Peyer's patch (tissue), 4 donors: ENCODE measurements around the gene YTHDC2. TPM values are rescaled to one million over a fixed set of nuclear protein-coding genes. Genes with fewer than 3 reads are reported as not detected.

ENCODE experiments used
- DNase-seq, 3 donors: peaks; one replicate each; pipeline ENCODE4 v3.0.0-alpha.2; 2017 to 2019
- H3K27ac ChIP-seq, 4 donors: fragments of 200-600 bp; sonication (generic); one replicate each; pipeline ENCODE4 v1.5.1; 2016 to 2019
- H3K27me3 ChIP-seq, 2 donors: fragments of 200-600 bp; sonication (generic); one replicate each; pipeline ENCODE4 v1.5.1; 2019
- H3K36me3 ChIP-seq, 3 donors: fragments of 200-600 bp; sonication (generic); one replicate each; pipeline ENCODE4 v1.5.1; 2016 to 2019
- H3K4me1 ChIP-seq, 4 donors: fragments of 200-600 bp; sonication (generic); one replicate each; pipeline ENCODE4 v1.5.1; 2016 to 2019
- H3K4me3 ChIP-seq, 4 donors: fragments of 200-600 bp; sonication (generic); 1 replicate in 3 of 4; 2 replicates in 1 of 4; pipeline ENCODE4 v1.5.1; 2016 to 2019; ENCODE audit warnings: mild to moderate bottlenecking in 1 of 4
- H3K9me3 ChIP-seq, 4 donors: fragments of 200-600 bp; sonication (generic); one replicate each; pipeline ENCODE4 v1.5.1; 2016 to 2019; ENCODE audit warnings: mild to moderate bottlenecking in 1 of 4
- CTCF ChIP-seq, 6 experiments: fragments of 450-650 bp in 4 of 6; fragments of 200-600 bp in 2 of 6; sonication (generic) in 1 of 6; IDR thresholded peaks; one replicate each; pipeline ENCODE4 v1.5.1; 2017 to 2019; ENCODE audit warnings: antibody characterized with exemption in 6 of 6, mild to moderate bottlenecking in 3 of 6, moderate library complexity in 1 of 6
- POLR2A ChIP-seq, 2 donors: fragments of 450-650 bp; IDR thresholded peaks; one replicate each; pipeline ENCODE4 v1.5.1; 2017; ENCODE audit warnings: antibody characterized with exemption in 2 of 2, mild to moderate bottlenecking in 2 of 2, moderate library complexity in 2 of 2
- total RNA-seq, 4 donors: library from RNA; depleted of rRNA; stranded (reverse); fragments of >200 nt; gene quantifications; one replicate each; pipeline ENCODE4 v1.1.0, GENCODE V29; 2016

Gene YTHDC2
- total RNA-seq, 4 donors from 2014 or later, result 27.4 to 39.1 (median 30.9) TPM

- H3K4me3 ChIP-seq, result no peak overlapping the region
- H3K27me3 ChIP-seq, result no peaks in the 10 kb centered on the region
- peaks cover 0 to 6% (median 2%) of the 10 kb centered on the region in 4 donors for H3K9me3 ChIP-seq
- DNase-seq, result no peak
- TF ChIP-seq CTCF (IDR thresholded peaks at IDR 0.05), result no peak
- TF ChIP-seq POLR2A (IDR thresholded peaks at IDR 0.05), result no peak
- peaks cover 0 to under 1% (median 0%) of the 10 kb centered on the region in 3 donors for H3K36me3 ChIP-seq
- no peak overlapping the region for H3K27ac ChIP-seq
- peaks cover 0 to 5% (median 0%) of the 10 kb centered on the region in 4 donors for H3K4me1 ChIP-seq
Observed at GRCh38 chr5:113527746-113528145, 14.3 kb downstream of the YTHDC2 start.

- DNase-seq, result no peak
- no peak overlapping the region for H3K4me3 ChIP-seq
- H3K27me3 ChIP-seq, result no peaks in the 10 kb centered on the region
- H3K36me3 ChIP-seq, result peaks cover 0 to 36% (median 0%) of the 10 kb centered on the region in 3 donors
- TF ChIP-seq CTCF (IDR thresholded peaks at IDR 0.05) (no peak), POLR2A (IDR thresholded peaks at IDR 0.05) (no peak)
- H3K27ac ChIP-seq, result no peak overlapping the region
- H3K4me1 ChIP-seq, result no peaks in the 10 kb centered on the region
- peaks cover 0 to 6% (median 2%) of the 10 kb centered on the region in 4 donors for H3K9me3 ChIP-seq
Observed at GRCh38 chr5:113531481-113532159, 18.1 kb downstream of the YTHDC2 start.

- Histone ChIP-seq H3K4me1 (no peaks in the 10 kb centered on the region), H3K9me3 (no peaks in the 10 kb centered on the region), H3K27ac (no peak overlapping the region), H3K27me3 (no peaks in the 10 kb centered on the region), H3K36me3 (peaks cover 0 to 54% (median 0%) of the 10 kb centered on the region in 3 donors), H3K4me3 (no peak overlapping the region)
- DNase-seq, result no peak
- no peak for TF ChIP-seq POLR2A (IDR thresholded peaks at IDR 0.05)
- TF ChIP-seq CTCF (IDR thresholded peaks at IDR 0.05), result no peak
Observed at GRCh38 chr5:113538313-113538712, 24.8 kb downstream of the YTHDC2 start.

DNA sequence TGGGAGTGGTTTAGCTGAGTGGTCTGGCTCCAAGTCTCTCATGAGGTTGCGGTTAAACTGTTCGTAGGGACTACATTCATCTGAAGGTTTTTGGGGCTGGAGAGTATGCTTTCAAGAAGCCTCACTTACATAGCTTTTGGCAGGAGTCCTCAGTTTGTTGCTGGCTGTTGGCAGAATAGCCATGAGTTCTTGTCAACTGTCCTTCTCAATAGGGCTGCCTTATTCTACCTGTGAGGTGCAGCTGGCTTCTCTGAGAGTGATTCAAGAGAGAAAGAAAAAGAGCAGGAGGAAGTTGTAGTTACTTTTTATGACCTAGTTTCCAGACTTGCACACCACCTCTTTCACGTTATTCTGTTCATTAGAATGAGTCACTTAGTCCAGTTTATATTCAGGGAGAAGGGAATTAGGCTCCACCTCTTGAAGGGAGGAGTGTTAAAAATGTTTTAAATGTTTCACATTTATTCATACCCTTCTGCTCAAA lies 33.2 kb downstream of the YTHDC2 start:
- peaks cover 0 to 30% (median 0%) of the 10 kb centered on the region in 3 donors for H3K36me3 ChIP-seq
- no peak overlapping the region for H3K4me3 ChIP-seq
- TF ChIP-seq POLR2A (IDR thresholded peaks at IDR 0.05), result no peak
- no peak for TF ChIP-seq CTCF (IDR thresholded peaks at IDR 0.05)
- no peaks in the 10 kb centered on the region for H3K4me1 ChIP-seq
- no peaks in the 10 kb centered on the region for H3K9me3 ChIP-seq
- no peaks in the 10 kb centered on the region for H3K27me3 ChIP-seq
- no peak overlapping the region for H3K27ac ChIP-seq
- no peak for DNase-seq

DNA sequence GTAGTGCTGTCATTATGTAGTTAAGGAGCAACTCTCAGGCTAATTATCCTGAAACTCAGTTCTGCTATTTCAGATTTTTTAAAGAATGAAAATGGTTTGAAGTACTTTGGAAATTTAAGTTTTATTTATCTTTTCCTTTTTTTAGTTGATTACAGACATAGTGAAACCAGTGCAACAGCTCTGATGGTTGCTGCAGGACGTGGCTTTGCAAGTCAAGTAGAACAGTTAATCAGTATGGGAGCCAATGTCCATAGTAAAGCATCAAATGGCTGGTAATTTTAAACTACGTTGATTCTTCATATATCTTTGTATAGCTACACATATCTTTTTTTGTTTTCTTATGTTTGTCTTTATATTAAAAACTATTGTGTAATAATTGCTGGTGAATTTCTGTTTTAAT lies 34.9 kb downstream of the YTHDC2 start:
- no peaks in the 10 kb centered on the region for H3K27me3 ChIP-seq
- H3K36me3 ChIP-seq, result peaks cover 0 to 39% (median 0%) of the 10 kb centered on the region in 3 donors
- no peaks in the 10 kb centered on the region for H3K4me1 ChIP-seq
- TF ChIP-seq CTCF (IDR thresholded peaks at IDR 0.05), result no peak
- TF ChIP-seq POLR2A (IDR thresholded peaks at IDR 0.05), result no peak
- no peaks in the 10 kb centered on the region for H3K9me3 ChIP-seq
- no peak overlapping the region for H3K4me3 ChIP-seq
- no peak overlapping the region for H3K27ac ChIP-seq
- DNase-seq, result no peak
